HEK293T (cell line): ENCODE data around the gene EIF1.

Experiments
- CTCF ChIA-PET: fragments of 350-600 bp; formaldehyde crosslinking; extraction: SDS; loops from one replicate; lab custom pipeline; 2021; ENCODE audit warnings: antibody characterized with exemption, inconsistent platforms; lab: Yijun Ruan, JAX
- POLR2A ChIA-PET: fragments of 350-600 bp; formaldehyde crosslinking; extraction: SDS; loops from one replicate; lab custom pipeline; 2020; ENCODE audit warnings: antibody characterized with exemption, inconsistent platforms; lab: Yijun Ruan, JAX
- DNase-seq: peaks from one replicate; pipeline ENCODE4 v3.0.0; 2012; ENCODE audit warnings: mixed read lengths; ENCODE audit errors: extremely low spot score
- ARNT ChIP-seq: fragments of 450-650 bp; IDR thresholded peaks from 2 replicates; pipeline ENCODE4 v1.6.1; 2017; ENCODE audit warnings: mild to moderate bottlenecking
- BHLHE40 ChIP-seq: fragments of 450-650 bp; IDR thresholded peaks from 2 replicates; pipeline ENCODE4 v1.6.1; 2016; ENCODE audit warnings: mild to moderate bottlenecking, moderate library complexity, borderline replicate concordance
- CTBP1 ChIP-seq: fragments of 450-650 bp; IDR thresholded peaks from 2 replicates; pipeline ENCODE4 v1.6.1; 2016; ENCODE audit warnings: borderline replicate concordance
- ELF4 ChIP-seq: fragments of 450-650 bp; IDR thresholded peaks from 2 replicates; pipeline ENCODE4 v1.6.1; 2017; ENCODE audit warnings: antibody characterized with exemption
- FOXA1 ChIP-seq: fragments of 450-650 bp; IDR thresholded peaks from 2 replicates; pipeline ENCODE4 v1.6.1; 2016; ENCODE audit warnings: mild to moderate bottlenecking
- FOXK2 ChIP-seq: fragments of 450-650 bp; IDR thresholded peaks from 2 replicates; pipeline ENCODE4 v1.6.1; 2016; ENCODE audit warnings: mild to moderate bottlenecking
- FOXM1 ChIP-seq: fragments of 450-650 bp; IDR thresholded peaks from 2 replicates; pipeline ENCODE4 v1.6.1; 2017; ENCODE audit warnings: mild to moderate bottlenecking, borderline replicate concordance
- HDGF ChIP-seq: fragments of 450-650 bp; IDR thresholded peaks from 2 replicates; pipeline ENCODE4 v1.6.1; 2017; ENCODE audit warnings: antibody characterized with exemption, borderline replicate concordance
- L3MBTL2 ChIP-seq: fragments of 450-650 bp; conservative IDR thresholded peaks from 2 replicates; pipeline ENCODE4 v1.6.1; 2016; ENCODE audit warnings: mild to moderate bottlenecking
- LEF1 ChIP-seq: fragments of 450-650 bp; IDR thresholded peaks from 2 replicates; pipeline ENCODE4 v1.6.1; 2017; ENCODE audit warnings: mild to moderate bottlenecking, borderline replicate concordance
- NFRKB ChIP-seq: fragments of 450-650 bp; IDR thresholded peaks from 2 replicates; pipeline ENCODE4 v1.6.1; 2016; ENCODE audit warnings: mild to moderate bottlenecking, moderate library complexity
- SP1 ChIP-seq: fragments of 450-650 bp; IDR thresholded peaks from 2 replicates; pipeline ENCODE4 v1.6.1; 2017
- SUZ12 ChIP-seq: fragments of 450-650 bp; IDR thresholded peaks from 2 replicates; pipeline ENCODE4 v1.6.1; 2016; ENCODE audit warnings: mild to moderate bottlenecking
- TARDBP ChIP-seq: fragments of 450-650 bp; IDR thresholded peaks from 2 replicates; pipeline ENCODE4 v1.6.1; 2016
- ZNF384 ChIP-seq: fragments of 450-650 bp; IDR thresholded peaks from 2 replicates; pipeline ENCODE4 v1.6.1; 2016
- TF ChIP-seq, protein P1 (sequence below): fragments of 450-650 bp; IDR thresholded peaks from 2 replicates; pipeline ENCODE4 v1.6.1; 2016

Gene EIF1

DNA sequence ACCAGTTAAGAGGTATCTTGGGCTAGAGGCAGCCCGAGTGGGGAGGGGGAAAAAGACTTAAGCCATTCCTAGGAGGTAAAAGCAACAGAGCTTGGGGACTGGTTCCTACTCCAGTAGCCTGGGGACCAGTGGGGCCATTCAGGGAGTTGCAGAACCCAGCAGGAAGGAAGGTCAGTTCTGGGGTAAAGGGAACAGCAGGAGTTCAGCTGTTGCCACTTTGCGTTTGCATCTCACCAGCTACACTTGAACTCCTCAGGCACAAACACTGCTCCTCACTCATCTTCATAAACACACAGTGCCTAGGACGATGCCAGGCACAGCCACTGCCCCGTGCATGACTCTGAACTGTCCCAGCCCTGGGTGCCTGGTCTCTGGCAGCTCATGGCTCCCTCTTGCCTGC, 41.8 kb downstream of the EIF1 start:
- ChIA-PET CTCF (interaction anchor here (0.7 kb wide), 1 partner anchor 35 kb away, joined by 3 read pairs; no protein-coding TSS in a partner anchor), POLR2A (interaction anchor here (1.2 to 6.7 kb wide), 3 partner anchors 8 to 81 kb away, joined by 3 to 55 read pairs (median 5); partner anchors contain the start of genes EIF1 and P3H4)
- TF ChIP-seq, protein P1, sequence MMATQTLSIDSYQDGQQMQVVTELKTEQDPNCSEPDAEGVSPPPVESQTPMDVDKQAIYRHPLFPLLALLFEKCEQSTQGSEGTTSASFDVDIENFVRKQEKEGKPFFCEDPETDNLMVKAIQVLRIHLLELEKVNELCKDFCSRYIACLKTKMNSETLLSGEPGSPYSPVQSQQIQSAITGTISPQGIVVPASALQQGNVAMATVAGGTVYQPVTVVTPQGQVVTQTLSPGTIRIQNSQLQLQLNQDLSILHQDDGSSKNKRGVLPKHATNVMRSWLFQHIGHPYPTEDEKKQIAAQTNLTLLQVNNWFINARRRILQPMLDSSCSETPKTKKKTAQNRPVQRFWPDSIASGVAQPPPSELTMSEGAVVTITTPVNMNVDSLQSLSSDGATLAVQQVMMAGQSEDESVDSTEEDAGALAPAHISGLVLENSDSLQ = no peak
- no peak for TF ChIP-seq FOXA1
- TF ChIP-seq BHLHE40 = no peak
- TF ChIP-seq SP1 = no peak
- TF ChIP-seq LEF1 = no peak
- TF ChIP-seq L3MBTL2 = no peak
- no peak for TF ChIP-seq NFRKB
- TF ChIP-seq ELF4 = no peak
- no peak for TF ChIP-seq HDGF
- no peak for TF ChIP-seq ARNT
- TF ChIP-seq FOXM1 = no peak
- TF ChIP-seq TARDBP = no peak
- TF ChIP-seq SUZ12 = no peak
- no peak for TF ChIP-seq FOXK2
- TF ChIP-seq CTBP1 = no peak
- no peak for TF ChIP-seq ZNF384
- DNase-seq = no peak

DNA sequence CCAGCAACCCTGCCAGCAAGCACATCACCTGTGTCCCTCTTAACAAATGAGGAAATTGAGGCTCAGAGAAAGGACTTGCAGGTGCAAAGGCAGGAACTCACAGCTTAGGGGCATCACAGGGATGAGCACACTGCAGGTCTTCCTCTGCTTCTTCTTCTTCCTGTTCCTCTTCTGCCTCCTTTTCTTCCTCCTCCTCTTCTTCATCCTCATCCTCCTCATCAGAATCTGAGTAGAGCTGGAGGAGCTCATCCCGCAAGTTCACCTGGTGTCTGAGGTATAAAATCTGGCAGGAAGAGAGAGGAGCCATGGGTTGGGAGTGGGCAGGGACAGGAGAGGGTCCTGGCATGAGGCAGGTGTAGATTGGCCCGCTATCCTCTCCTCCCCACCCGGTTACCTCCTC, 43.2 kb downstream of the EIF1 start:
- ChIA-PET POLR2A (interaction anchor here (0.6 to 6.7 kb wide), 6 partner anchors 9 to 287 kb away, joined by 3 to 55 read pairs (median 3); partner anchors contain the start of genes EIF1, KLHL11 and P3H4), CTCF (interaction anchor here (0.7 to 1.2 kb wide), 6 partner anchors 16 to 70 kb away, joined by 3 to 4 read pairs (median 3); no protein-coding TSS in a partner anchor)
- TF ChIP-seq HDGF = no peak
- no peak for TF ChIP-seq SUZ12
- TF ChIP-seq, protein P1 = no peak
- no peak for DNase-seq

DNA sequence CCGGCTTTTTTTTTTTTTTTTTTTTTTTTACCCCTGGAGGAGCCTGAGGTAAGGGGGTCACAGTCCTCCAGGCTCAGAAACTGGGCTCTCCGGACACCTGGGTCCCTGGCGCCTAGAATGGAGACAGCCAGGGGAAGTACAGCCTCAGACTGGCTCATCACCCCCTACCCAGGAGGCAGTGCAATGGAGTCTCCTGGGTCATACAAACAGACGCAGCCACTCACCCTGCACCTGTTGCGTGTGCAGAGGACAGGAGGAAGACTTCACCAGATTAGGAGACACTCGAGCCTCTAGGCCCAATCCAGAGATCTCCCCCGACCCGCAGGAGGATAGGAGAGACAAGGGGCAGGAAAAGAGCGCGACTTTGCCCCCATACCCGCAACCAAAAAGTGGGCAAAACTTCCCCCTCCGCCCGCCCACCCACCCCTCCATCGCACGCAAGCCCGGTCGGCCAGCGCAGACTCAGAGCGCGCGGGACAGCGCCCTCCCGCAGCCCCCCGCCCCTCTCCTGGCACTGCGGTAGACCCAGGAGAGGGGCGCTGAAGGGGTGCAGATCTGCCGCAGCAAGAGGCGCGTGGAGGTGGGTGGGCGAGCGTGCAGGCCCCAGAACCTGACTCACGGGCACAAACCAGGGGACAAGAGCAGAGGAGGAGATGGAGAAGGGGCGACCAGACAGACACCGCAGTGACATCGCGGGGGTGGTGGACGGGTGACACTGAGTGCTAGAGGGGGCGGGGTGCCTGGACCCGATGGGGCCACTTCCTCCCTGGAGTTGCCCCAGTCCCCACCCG, 44.9 kb downstream of the EIF1 start:
- ChIA-PET CTCF (no interaction called here), POLR2A (interaction anchor here (0.6 to 3.1 kb wide), 15 partner anchors 20 to 233 kb away, joined by 3 to 20 read pairs (median 3); partner anchors contain the start of genes CNP, EIF1, JUP and KLHL11)
- no peak for TF ChIP-seq NFRKB
- no peak for TF ChIP-seq CTBP1
- no peak for TF ChIP-seq FOXK2
- TF ChIP-seq, protein P1 = no peak
- TF ChIP-seq LEF1 = no peak
- no peak for TF ChIP-seq BHLHE40
- no peak for TF ChIP-seq HDGF
- TF ChIP-seq SUZ12 = no peak
- no peak for TF ChIP-seq ELF4
- TF ChIP-seq ZNF384 = no peak
- no peak for TF ChIP-seq ARNT
- TF ChIP-seq SP1 = no peak
- no peak for TF ChIP-seq FOXA1
- no peak for TF ChIP-seq FOXM1
- DNase-seq = no peak

DNA sequence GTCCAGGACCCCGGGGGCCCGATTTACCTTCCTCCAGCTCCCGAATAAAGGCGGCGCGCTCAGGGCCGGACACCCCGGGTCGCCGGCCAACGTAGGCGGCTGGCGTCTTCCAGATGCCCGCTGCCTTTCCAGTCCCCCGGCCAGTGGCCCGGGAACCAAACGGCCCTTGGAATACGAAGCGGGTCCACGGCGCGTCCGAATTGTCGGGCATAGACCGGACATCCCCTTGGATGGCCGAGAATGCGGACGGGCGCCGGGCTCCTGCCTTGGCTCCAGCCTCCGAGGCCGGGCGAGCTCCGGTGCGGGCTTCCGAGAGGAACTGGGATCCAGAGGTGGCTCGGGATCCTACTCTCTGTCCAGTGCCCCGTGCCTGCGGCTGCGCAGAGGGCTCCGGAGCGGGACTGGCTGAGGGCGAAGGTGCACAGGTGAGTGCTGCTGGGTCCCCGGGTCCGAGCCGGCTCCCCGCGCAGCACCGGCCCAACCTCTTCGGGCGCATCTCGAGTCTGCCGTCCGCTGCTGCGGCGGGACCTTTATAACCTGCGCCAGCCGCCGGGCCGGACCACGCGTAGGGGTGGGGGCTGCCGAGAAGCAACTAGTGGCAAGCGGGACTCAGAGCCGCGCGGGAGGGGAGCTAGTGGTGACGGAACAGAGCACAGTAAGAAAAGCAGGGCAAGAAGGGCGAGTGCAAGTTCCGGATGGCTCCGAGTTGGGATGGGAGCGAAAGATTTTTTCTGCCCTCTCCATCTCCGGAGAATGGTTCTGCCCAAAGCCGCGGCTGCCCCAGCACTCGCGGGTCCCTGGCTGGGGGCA, 45.7 kb downstream of the EIF1 start, which contains the start of gene HAP1:
HAP1 (minus strand) TSS at position 505 of the 810 bp plus-strand sequence; CDS start at position 496, 9 bp downstream.
- ChIA-PET POLR2A (interaction anchor here (0.6 to 3.9 kb wide), 17 partner anchors 20 to 233 kb away, joined by 3 to 24 read pairs (median 3); partner anchors contain the start of genes CNP, EIF1, JUP and KLHL11), CTCF (interaction anchor here (1.0 to 1.6 kb wide), 2 partner anchors 38 to 77 kb away, joined by 4 to 5 read pairs; partner anchors contain the start of gene P3H4)
- TF ChIP-seq, protein P1 = no peak
- TF ChIP-seq ELF4 (no peak; the same call in 1 of the 2 replicates), BHLHE40 (peak; percentile 93), CTBP1 (peak; percentile 66; the same call in 1 of the 2 replicates), LEF1 (no peak)
- peak; percentile 83 for DNase-seq

DNA sequence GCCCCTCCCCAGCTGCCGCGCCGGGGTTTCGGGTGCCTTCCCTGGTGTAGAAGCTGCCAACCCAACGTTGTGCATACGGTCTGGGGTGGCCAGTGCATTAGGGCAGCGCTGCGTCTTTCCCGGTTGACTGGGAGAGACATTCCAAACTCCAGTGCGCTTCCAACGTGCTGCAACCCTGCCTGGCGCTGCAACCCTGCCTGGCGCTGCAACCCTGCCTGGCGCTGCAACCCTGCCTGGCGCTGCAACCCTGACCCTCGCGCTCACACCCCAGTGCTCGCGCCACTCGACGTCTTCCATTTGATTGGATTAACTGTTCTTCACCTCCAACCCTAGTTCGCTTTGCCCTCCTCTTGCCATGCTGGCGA, 46.2 kb downstream of the EIF1 start:
- TF ChIP-seq FOXK2 (no peak), BHLHE40 (no peak), NFRKB (no peak), SP1 (no peak), ARNT (no peak), LEF1 (no peak), CTBP1 (no peak), L3MBTL2 (no peak; the same call in 1 of the 2 replicates), FOXM1 (no peak), SUZ12 (no peak), TARDBP (no peak), ZNF384 (no peak), FOXA1 (no peak)
- no peak for DNase-seq
- ChIA-PET POLR2A (interaction anchor here (1.0 to 3.9 kb wide), 7 partner anchors 46 to 232 kb away, joined by 3 to 24 read pairs (median 4); partner anchors contain the start of genes CNP, EIF1, JUP and ODAD4), CTCF (interaction anchor here (0.6 to 1.6 kb wide), 4 partner anchors 39 to 151 kb away, joined by 3 to 5 read pairs (median 4); partner anchors contain the start of genes JUP and P3H4)
